Neutrophil (primary cell): ENCODE data around the gene KLHL25.

ENCODE experiments used
- H3K27ac ChIP-seq: fragments of 200-600 bp; sonication (generic); 2 replicates; pipeline ENCODE4 v1.5.1; 2016; ENCODE audit warnings: mild to moderate bottlenecking, moderate library complexity
- H3K27me3 ChIP-seq: fragments of 200-600 bp; sonication (generic); 2 replicates; pipeline ENCODE4 v1.6.0; 2016; ENCODE audit warnings: mild to moderate bottlenecking
- H3K36me3 ChIP-seq: fragments of 200-600 bp; sonication (generic); 2 replicates; pipeline ENCODE4 v1.5.1; 2017
- H3K4me1 ChIP-seq, 2 experiments: fragments of 200-600 bp in 1 of 2; sonication (generic) in 1 of 2; 1 replicate in 1 of 2; 2 replicates in 1 of 2; pipeline versions ENCODE4 v1.5.1 to v1.6.1; 2013 to 2016; ENCODE audit warnings: low read depth in 1 of 2, low read length in 1 of 2, mild to moderate bottlenecking in 1 of 2, moderate library complexity in 1 of 2; ENCODE audit not compliant: control insufficient read depth in 1 of 2, insufficient read depth in 1 of 2
- H3K4me3 ChIP-seq, 2 experiments: fragments of 200-600 bp in 1 of 2; sonication (generic) in 1 of 2; 1 replicate in 1 of 2; 2 replicates in 1 of 2; pipeline ENCODE4 v1.5.1; 2013 to 2016; ENCODE audit warnings: low read depth in 1 of 2, low read length in 1 of 2, mild to moderate bottlenecking in 1 of 2, moderate library complexity in 1 of 2
- H3K9me3 ChIP-seq: fragments of 200-600 bp; sonication (generic); 2 replicates; pipeline ENCODE4 v1.5.1; 2016
- CTCF ChIP-seq: fragments of 200-600 bp; sonication (generic); IDR thresholded peaks from 2 replicates; pipeline ENCODE4 v1.5.1; 2016; ENCODE audit warnings: antibody characterized with exemption

KLHL25 gene

GRCh38 chr15:85755942-85756341, 38.8 kb downstream of the KLHL25 start:
- Histone ChIP-seq H3K4me3 (no peak overlapping the region), H3K27ac (no peak overlapping the region), H3K27me3 (peaks cover 10% of the 10 kb centered on the region), H3K9me3 (no peaks in the 10 kb centered on the region), H3K36me3 (no peaks in the 10 kb centered on the region), H3K4me1 (no peaks in the 10 kb centered on the region)
- TF ChIP-seq CTCF = no peak

- no peak overlapping the region for H3K27ac ChIP-seq
- no peak for TF ChIP-seq CTCF
- H3K4me3 ChIP-seq = no peak overlapping the region
Observed at GRCh38 chr15:85755471-85755870, 39.3 kb downstream of the KLHL25 start.

GRCh38 chr15:85754989-85755388, 39.7 kb downstream of the KLHL25 start:
- Histone ChIP-seq H3K27ac (no peak overlapping the region), H3K4me1 (no peaks in the 10 kb centered on the region), H3K9me3 (no peaks in the 10 kb centered on the region), H3K4me3 (no peak overlapping the region), H3K27me3 (peaks cover 10% of the 10 kb centered on the region), H3K36me3 (no peaks in the 10 kb centered on the region)
- TF ChIP-seq CTCF = no peak

More at GRCh38 chr15:85755471-85755870, 39.3 kb downstream of the KLHL25 start:
- Histone ChIP-seq H3K9me3 (no peaks in the 10 kb centered on the region), H3K36me3 (no peaks in the 10 kb centered on the region), H3K27me3 (peaks cover 10% of the 10 kb centered on the region), H3K4me1 (no peaks in the 10 kb centered on the region)

GRCh38 chr15:85753791-85754452, 40.8 kb downstream of the KLHL25 start:
- H3K36me3 ChIP-seq = peaks cover 9% of the 10 kb centered on the region
- no peak overlapping the region for H3K27ac ChIP-seq
- no peak for TF ChIP-seq CTCF
- H3K9me3 ChIP-seq = no peaks in the 10 kb centered on the region
- H3K4me3 ChIP-seq = no peak overlapping the region
- peaks cover 10% of the 10 kb centered on the region for H3K27me3 ChIP-seq
- no peaks in the 10 kb centered on the region for H3K4me1 ChIP-seq

GRCh38 chr15:85753261-85753660, 41.5 kb downstream of the KLHL25 start:
- Histone ChIP-seq H3K4me1 (no peaks in the 10 kb centered on the region), H3K9me3 (no peaks in the 10 kb centered on the region), H3K4me3 (no peak overlapping the region), H3K27ac (no peak overlapping the region), H3K36me3 (peaks cover 16% of the 10 kb centered on the region), H3K27me3 (peaks cover 10% of the 10 kb centered on the region)
- TF ChIP-seq CTCF = no peak
